ENCODE results near the gene PAQR9. TPM values are rescaled to one million over a fixed set of nuclear protein-coding genes. Genes with fewer than 3 reads are reported as not detected.

Gene PAQR9
- total and polyA plus RNA-seq, 2 of the 13 experiments (the other 11 are each of a cell fraction or from before 2014, with no cell fraction given): 3.7 to 10.3 TPM

GRCh38 chr3:142962520-142963233 is 797 bp downstream of the PAQR9 start (continued):
- TF ChIP-seq AKNA (CRISPR knock-in tag; IDR thresholded peaks at IDR 0.05; ENCODE audit: borderline replicate concordance): no peak
- TF ChIP-seq ZMAT3 (CRISPR knock-in tag; conservative IDR thresholded peaks at IDR 0.05): peak; percentile 66
- TF ChIP-seq ZNF709 (CRISPR knock-in tag; IDR thresholded peaks at IDR 0.05): peak; percentile 57; the same call in 1 of the 2 replicates
- no peak for TF ChIP-seq ELF4 (CRISPR knock-in tag; IDR thresholded peaks at IDR 0.05; ENCODE audit: borderline replicate concordance)
- TF ChIP-seq ZNF614 (CRISPR knock-in tag; IDR thresholded peaks at IDR 0.05; ENCODE audit: borderline replicate concordance): no peak
- no peak for TF ChIP-seq ARID5B (CRISPR knock-in tag; IDR thresholded peaks at IDR 0.05)
- no peak for TF ChIP-seq GPN1 (CRISPR knock-in tag; IDR thresholded peaks at IDR 0.05; ENCODE audit: borderline replicate concordance)
- TF ChIP-seq THAP9 (CRISPR knock-in tag; IDR thresholded peaks at IDR 0.05; ENCODE audit: borderline replicate concordance): peak; percentile 71
- TF ChIP-seq, protein P1, sequence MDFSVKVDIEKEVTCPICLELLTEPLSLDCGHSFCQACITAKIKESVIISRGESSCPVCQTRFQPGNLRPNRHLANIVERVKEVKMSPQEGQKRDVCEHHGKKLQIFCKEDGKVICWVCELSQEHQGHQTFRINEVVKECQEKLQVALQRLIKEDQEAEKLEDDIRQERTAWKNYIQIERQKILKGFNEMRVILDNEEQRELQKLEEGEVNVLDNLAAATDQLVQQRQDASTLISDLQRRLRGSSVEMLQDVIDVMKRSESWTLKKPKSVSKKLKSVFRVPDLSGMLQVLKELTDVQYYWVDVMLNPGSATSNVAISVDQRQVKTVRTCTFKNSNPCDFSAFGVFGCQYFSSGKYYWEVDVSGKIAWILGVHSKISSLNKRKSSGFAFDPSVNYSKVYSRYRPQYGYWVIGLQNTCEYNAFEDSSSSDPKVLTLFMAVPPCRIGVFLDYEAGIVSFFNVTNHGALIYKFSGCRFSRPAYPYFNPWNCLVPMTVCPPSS (IDR thresholded peaks at IDR 0.05): no peak
- TF ChIP-seq ZNF652 (CRISPR knock-in tag; IDR thresholded peaks at IDR 0.05; ENCODE audit: borderline replicate concordance, low read depth): no peak
- TF ChIP-seq, protein P2, sequence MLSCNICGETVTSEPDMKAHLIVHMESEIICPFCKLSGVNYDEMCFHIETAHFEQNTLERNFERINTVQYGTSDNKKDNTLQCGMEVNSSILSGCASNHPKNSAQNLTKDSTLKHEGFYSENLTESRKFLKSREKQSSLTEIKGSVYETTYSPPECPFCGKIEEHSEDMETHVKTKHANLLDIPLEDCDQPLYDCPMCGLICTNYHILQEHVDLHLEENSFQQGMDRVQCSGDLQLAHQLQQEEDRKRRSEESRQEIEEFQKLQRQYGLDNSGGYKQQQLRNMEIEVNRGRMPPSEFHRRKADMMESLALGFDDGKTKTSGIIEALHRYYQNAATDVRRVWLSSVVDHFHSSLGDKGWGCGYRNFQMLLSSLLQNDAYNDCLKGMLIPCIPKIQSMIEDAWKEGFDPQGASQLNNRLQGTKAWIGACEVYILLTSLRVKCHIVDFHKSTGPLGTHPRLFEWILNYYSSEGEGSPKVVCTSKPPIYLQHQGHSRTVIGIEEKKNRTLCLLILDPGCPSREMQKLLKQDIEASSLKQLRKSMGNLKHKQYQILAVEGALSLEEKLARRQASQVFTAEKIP (CRISPR knock-in tag; IDR thresholded peaks at IDR 0.05; ENCODE audit: borderline replicate concordance): no peak
- no peak for TF ChIP-seq CEBPB (IDR thresholded peaks at IDR 0.05; ENCODE audit: borderline replicate concordance, low read depth, low read length)
